ENCODE data around the gene CHAF1A.

The CHAF1A gene

GRCh38 chr19:4405977-4406376 is 3.5 kb downstream of the CHAF1A start:
- no peak for DNase-seq (ENCODE audit: low read depth in 2 of 2)

- DNase-seq (ENCODE audit: low read depth in 2 of 2) = no peak
These were observed 4.2 kb downstream of the CHAF1A start for GRCh38 chr19:4406626-4407025.

- no peak for DNase-seq (ENCODE audit: low read depth in 2 of 2)
These were observed 6.9 kb downstream of the CHAF1A start for GRCh38 chr19:4409123-4409933.

- no peak for DNase-seq (ENCODE audit: low read depth in 2 of 2)
These were observed 11.1 kb downstream of the CHAF1A start for GRCh38 chr19:4413588-4413987.

- no peak for DNase-seq (ENCODE audit: low read depth in 2 of 2)
These were observed 11.8 kb downstream of the CHAF1A start for GRCh38 chr19:4414144-4414799.

DNA sequence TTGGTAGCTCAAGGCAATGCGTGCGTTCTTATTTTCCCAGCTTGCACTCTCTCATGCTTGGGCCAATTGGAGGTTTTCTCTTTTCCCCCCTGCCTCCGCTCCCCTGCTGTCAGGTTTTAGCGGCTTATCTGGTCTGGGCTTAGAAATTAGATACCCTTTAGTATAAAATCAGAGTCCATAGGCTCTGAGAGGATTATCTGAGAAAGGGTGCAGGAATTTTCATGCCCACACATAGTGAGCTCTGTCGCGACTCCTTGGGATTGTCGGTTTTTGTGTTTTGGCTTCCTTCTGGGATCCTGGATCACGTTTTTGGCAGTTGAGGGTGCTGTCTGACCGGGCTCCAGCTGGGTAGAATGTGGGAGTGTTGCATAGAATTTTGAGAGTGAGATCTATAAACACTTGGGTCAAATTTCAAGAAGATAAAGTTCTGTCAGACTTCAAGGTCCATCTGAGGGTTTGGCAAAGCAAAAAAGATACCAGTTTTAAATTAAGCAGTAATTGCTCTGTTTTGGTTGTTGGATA is 12.4 kb downstream of the CHAF1A start:
- DNase-seq (ENCODE audit: low read depth in 2 of 2) = no peak

GRCh38 chr19:4415352-4415751 is 12.9 kb downstream of the CHAF1A start:
- DNase-seq (ENCODE audit: low read depth in 2 of 2) = no peak

DNA sequence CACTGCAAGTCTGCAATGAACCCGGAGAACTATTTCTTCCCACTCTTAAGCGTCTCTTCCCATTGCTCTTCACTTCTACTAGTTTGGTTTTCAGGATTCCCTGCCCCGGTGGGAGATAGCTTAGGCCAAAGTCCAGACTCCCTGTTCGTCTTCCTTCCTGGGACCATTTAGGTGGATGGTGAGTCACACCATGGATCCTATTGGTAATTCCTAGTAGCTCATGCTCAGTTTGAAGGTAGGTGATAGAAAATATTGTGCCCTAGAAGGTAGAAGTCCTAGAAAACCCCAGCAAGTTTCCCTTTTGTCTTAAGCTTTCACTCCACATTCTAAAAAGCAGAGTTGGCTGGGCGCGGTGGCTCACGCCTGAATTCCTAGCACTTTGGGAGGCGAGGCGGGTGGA is 13.8 kb downstream of the CHAF1A start:
- DNase-seq (ENCODE audit: low read depth in 2 of 2) = no peak

DNA sequence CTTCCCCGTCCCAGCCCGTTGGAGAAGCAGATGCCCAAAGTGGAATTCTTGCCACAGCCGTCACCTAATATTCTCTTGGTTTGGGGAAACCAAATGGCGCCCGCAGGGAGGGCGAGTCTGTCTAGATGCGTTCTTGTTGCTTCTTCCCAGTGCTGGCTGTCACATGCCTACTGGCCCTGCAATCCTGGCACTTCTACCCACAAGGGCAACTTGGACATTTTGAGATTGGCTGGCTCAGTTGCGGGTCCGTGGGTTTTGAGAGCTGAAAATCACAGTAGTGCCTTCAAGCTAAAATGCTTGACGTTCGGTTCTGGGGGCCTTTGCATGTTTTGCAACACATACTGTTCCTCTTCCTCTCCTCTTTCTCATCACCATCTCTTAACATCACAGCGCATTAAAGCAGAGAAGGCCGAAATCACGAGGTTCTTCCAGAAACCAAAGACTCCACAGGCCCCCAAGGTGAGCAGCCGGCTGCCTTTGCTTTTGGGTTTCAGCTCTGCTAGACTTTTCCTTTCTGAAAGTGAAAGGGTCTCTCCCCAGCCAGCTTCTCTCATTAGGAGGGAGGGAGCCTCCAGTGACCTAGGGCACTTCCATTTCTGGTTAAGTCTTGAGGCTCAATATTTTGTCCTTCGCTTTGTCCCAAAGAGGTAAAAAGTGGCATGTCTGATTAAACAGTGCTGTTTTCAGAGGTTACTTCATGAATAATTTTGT is 21.1 kb downstream of the CHAF1A start:
- DNase-seq (ENCODE audit: low read depth in 2 of 2) = no peak

- no peak for DNase-seq (ENCODE audit: low read depth in 2 of 2)
These were observed 23.1 kb downstream of the CHAF1A start for GRCh38 chr19:4425537-4425936.

- no peak for DNase-seq (ENCODE audit: low read depth in 2 of 2)
These were observed 26.0 kb downstream of the CHAF1A start for GRCh38 chr19:4428326-4428975.

DNA sequence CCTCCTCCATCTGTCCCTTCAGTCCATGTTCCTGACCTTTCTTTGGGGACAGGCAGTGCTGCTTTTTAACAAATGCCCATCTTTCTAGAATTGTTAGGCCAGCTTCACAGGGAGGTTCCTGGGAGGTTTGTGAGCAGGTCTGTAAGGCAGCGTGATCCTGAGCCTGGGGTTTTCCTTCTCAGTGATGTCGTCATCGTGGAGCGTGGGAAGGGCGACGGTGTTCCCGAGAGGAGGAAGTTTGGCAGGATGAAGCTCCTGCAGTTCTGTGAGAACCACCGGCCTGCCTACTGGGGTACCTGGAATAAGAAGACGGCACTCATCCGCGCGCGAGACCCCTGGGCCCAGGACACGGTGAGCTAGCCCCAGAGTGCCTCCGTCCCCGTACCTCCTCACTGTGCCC is 26.8 kb downstream of the CHAF1A start:
- DNase-seq (ENCODE audit: low read depth in 2 of 2) = no peak

GRCh38 chr19:4429771-4430171 is 27.3 kb downstream of the CHAF1A start:
- DNase-seq (ENCODE audit: low read depth in 2 of 2) = no peak

DNA sequence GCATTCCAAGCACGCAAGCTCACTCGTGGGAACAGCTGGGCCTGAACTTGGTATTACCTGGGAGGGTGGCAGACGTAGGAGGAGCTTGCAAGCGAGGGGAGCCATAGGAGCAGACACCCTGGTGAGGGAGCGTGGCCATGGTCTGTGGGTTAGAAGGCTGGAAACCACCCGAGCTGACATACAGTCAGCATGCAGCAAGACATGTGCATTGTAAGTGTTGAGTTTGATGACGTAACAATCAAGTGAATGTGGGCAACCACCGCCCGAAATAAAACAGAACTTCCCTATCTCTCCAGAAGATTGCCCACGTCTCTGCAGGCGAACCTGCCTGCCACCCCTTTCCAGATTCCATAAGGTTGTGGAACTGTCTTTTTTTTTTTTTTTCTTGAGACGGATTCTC is 28.3 kb downstream of the CHAF1A start:
- no peak for DNase-seq (ENCODE audit: low read depth in 2 of 2)

- DNase-seq (ENCODE audit: low read depth in 2 of 2) = no peak
These were observed 28.9 kb downstream of the CHAF1A start for GRCh38 chr19:4431296-4431695.

DNA sequence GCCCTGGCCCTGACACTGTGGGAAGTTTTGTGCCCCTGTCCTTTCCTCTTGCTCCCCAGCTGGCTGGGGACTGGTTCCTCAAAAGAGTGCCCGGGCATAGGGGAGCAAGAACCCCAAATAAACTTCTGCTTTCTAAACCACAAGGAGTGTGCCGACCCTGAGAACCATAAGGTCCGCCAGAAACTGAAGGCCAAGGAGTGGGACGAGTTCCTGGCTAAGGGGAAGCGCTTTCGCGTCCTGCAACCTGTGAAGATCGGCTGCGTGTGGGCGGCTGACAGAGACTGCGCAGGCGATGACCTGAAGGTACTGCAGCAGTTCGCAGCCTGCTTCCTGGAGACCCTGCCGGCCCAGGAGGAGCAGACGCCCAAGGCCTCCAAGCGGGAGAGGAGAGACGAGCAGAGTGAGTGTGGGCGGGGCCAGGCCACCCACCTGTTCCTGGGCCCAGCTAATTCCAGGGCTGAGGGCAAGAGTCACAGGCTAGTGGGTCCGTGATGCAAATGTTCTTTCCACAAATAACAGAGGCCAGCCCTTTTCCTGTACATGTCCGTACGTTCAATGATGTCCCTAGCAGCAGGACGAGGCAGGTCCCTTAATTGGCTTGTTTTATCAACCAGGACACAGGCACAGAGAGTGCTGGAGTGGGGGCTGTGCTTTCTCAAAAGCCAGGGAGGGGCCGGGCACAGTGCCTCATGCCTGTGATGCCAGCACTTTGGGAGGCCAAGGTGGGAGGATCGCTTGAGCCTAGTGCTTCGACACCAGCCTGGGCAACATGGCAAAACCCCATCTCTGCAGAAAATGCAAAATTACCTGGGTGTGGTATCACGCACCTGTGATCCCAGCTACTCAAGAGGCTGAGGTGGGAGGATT is 29.6 kb downstream of the CHAF1A start:
- DNase-seq (ENCODE audit: low read depth in 2 of 2) = no peak

GRCh38 chr19:4432918-4433506 is 30.6 kb downstream of the CHAF1A start:
- no peak for DNase-seq (ENCODE audit: low read depth in 2 of 2)

- no peak for DNase-seq (ENCODE audit: low read depth in 2 of 2)
These were observed 32.0 kb downstream of the CHAF1A start for GRCh38 chr19:4434391-4434790.

- no peak for DNase-seq (ENCODE audit: low read depth in 2 of 2)
These were observed 33.8 kb downstream of the CHAF1A start for GRCh38 chr19:4436231-4436630.

DNA sequence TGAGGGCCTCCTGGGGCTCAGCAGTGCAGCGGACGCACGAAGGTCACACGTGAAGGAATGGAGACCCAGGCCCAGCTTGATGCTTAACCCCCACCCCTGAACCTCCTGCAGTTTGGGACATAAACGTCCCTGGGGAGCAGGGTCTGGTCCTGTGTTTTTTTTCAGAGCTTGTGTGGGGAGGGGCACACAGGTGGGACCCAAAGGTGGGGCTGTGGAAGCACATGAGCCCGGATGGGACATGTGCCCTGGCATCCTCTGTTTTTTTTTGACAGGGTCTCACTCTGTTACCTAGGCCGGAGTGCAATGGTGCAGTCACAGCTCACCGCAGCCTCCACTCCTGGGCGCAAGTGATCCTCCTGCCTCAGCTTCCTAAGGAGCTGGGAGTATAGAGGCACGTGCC is 34.7 kb downstream of the CHAF1A start:
- no peak for DNase-seq (ENCODE audit: low read depth in 2 of 2)

DNA sequence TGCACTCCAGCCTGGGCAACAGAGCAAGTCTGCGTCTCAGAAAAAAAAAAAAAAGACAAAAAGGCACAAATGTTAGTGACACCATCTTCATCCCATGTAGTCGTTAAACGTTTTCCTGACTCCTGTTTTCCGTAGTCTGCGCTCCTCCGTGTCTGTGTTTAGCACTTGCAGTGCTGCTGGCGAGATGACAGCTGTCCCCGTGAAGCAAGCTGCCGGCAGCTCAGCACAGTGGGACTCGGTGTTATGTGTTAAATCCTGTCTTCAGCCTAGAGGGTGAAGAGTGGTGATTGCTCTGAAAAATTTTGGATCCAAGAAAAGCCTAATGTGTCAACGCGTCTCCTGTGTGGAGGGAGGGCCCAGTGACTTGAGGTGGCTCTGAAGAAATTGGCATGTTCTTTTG is 36.8 kb downstream of the CHAF1A start:
- DNase-seq (ENCODE audit: low read depth in 2 of 2) = no peak

All from stimulated activated CD8-positive, alpha-beta memory T cell treated with anti-CD3 and anti-CD28 coated beads, Interleukin-15, amount 100 ng/mL, for 4 hours (primary cell).